WTC11 (cell line): ENCODE results near the gene ADGRF4.

Experiments
- ATF3 ChIP-seq: sonication (generic); formaldehyde crosslinking; conservative IDR thresholded peaks from 2 replicates; pipeline ENCODE4 v1.8.1; 2022; ENCODE audit warnings: mild to moderate bottlenecking, missing genetic modification reagents
- CBFB ChIP-seq: sonication (generic); formaldehyde crosslinking; IDR thresholded peaks from 2 replicates; pipeline ENCODE4 v1.8.1; 2022; ENCODE audit warnings: mild to moderate bottlenecking, low read depth, missing genetic modification reagents
- CTCF ChIP-seq: fragments of 200-600 bp; IDR thresholded peaks from 2 replicates; pipeline ENCODE4 v1.8.0; 2022; ENCODE audit warnings: antibody characterized with exemption
- E2F4 ChIP-seq: sonication (generic); formaldehyde crosslinking; IDR thresholded peaks from 2 replicates; pipeline ENCODE4 v1.8.1; 2022; ENCODE audit warnings: low read depth, mild to moderate bottlenecking, moderate library complexity, missing genetic modification reagents, borderline replicate concordance
- ERG ChIP-seq: fragments of 250-450 bp; sonication (Bioruptor Pico); IDR thresholded peaks from 2 replicates; pipeline ENCODE4 v1.8.0; 2021; ENCODE audit warnings: mild to moderate bottlenecking
- IRF2 ChIP-seq: sonication (generic); formaldehyde crosslinking; IDR thresholded peaks from 2 replicates; pipeline ENCODE4 v1.8.0; 2022; ENCODE audit warnings: low read depth, missing genetic modification reagents, borderline replicate concordance
- KAT7 ChIP-seq: sonication (generic); formaldehyde crosslinking; IDR thresholded peaks from 2 replicates; pipeline ENCODE4 v1.8.1; 2023; ENCODE audit warnings: missing genetic modification reagents, mild to moderate bottlenecking, borderline replicate concordance
- NR3C1 ChIP-seq: sonication (generic); formaldehyde crosslinking; conservative IDR thresholded peaks from 2 replicates; pipeline ENCODE4 v1.8.1; 2023; ENCODE audit warnings: low read depth, mild to moderate bottlenecking, missing genetic modification reagents
- OVOL2 ChIP-seq: fragments of 250-450 bp; sonication (Bioruptor Pico); IDR thresholded peaks from 2 replicates; pipeline ENCODE4 v1.9.0; 2021; ENCODE audit warnings: mild to moderate bottlenecking, borderline replicate concordance
- SMAD4 ChIP-seq: sonication (generic); formaldehyde crosslinking; IDR thresholded peaks from 2 replicates; pipeline ENCODE4 v1.8.0; 2022; ENCODE audit warnings: mild to moderate bottlenecking, missing genetic modification reagents
- SP1 ChIP-seq: sonication (generic); formaldehyde crosslinking; conservative IDR thresholded peaks from 2 replicates; pipeline ENCODE4 v1.8.1; 2022; ENCODE audit warnings: missing genetic modification reagents
- TEAD4 ChIP-seq: sonication (generic); formaldehyde crosslinking; IDR thresholded peaks from 2 replicates; pipeline ENCODE4 v1.8.0; 2022; ENCODE audit warnings: mild to moderate bottlenecking, missing genetic modification reagents
- USF2 ChIP-seq: sonication (generic); formaldehyde crosslinking; IDR thresholded peaks from 2 replicates; pipeline ENCODE4 v1.8.1; 2023; ENCODE audit warnings: mild to moderate bottlenecking, missing genetic modification reagents, moderate library complexity
- ZBTB21 ChIP-seq: sonication (generic); formaldehyde crosslinking; IDR thresholded peaks from 2 replicates; pipeline ENCODE4 v1.8.1; 2023; ENCODE audit warnings: mild to moderate bottlenecking, missing genetic modification reagents, borderline replicate concordance

- TF ChIP-seq TEAD4 (CRISPR knock-in tag) (no peak), CTCF (no peak), ATF3 (no peak), CBFB (CRISPR knock-in tag) (no peak), USF2 (CRISPR knock-in tag) (no peak), SP1 (no peak), ERG (CRISPR knock-in tag) (no peak), NR3C1 (CRISPR knock-in tag) (no peak), SMAD4 (CRISPR knock-in tag) (no peak), KAT7 (CRISPR knock-in tag) (no peak), IRF2 (CRISPR knock-in tag) (no peak), OVOL2 (CRISPR knock-in tag) (no peak), E2F4 (no peak), ZBTB21 (CRISPR knock-in tag) (no peak)
Observed at GRCh38 chr6:47665112-47665511, 33.3 kb upstream of the ADGRF4 start.
